GM18951 (cell line): ENCODE measurements around the gene B4GALNT3.
"Not testable (repeated sequence)": the region's sequence is repeated elsewhere in the genome, so short reads cannot be mapped to it uniquely, and the experiment has no call there.

Experiments
- POLR2A ChIP-seq: IDR thresholded peaks from 4 replicates; pipeline ENCODE4 v1.6.1; 2011; ENCODE audit warnings: mild to moderate bottlenecking; ENCODE audit not compliant: insufficient read length, insufficient read depth; ENCODE audit errors: extremely low read depth
- in situ Hi-C: fragments of 300-500 bp; cut with MboI; formaldehyde crosslinking; loops from one replicate; pipeline ENCODE4 v1.12.0; 2022; ENCODE audit warnings: low sequenced_read_pairs, mixed read lengths, inconsistent platforms; ENCODE audit not compliant: unreplicated experiment

Gene B4GALNT3

GRCh38 chr12:459430-460258 is at the start of gene B4GALNT3:
Gene B4GALNT3 (plus strand): TSS chr12:459939. CDS start chr12:460377, 438 bp downstream.
- no peak for TF ChIP-seq POLR2A
- in situ Hi-C loops = loop anchor here (5.0 kb wide), 1 partner anchor 78 kb away; no protein-coding TSS in a partner anchor

- in situ Hi-C loops = no loop called here
- no peak for TF ChIP-seq POLR2A
These were observed 44.9 kb upstream of the B4GALNT3 start for GRCh38 chr12:414859-415258.

- no peak for TF ChIP-seq POLR2A
- in situ Hi-C loops = no loop called here
These were observed 41.3 kb upstream of the B4GALNT3 start for GRCh38 chr12:418432-418831.

- in situ Hi-C loops = no loop called here
- no peak for TF ChIP-seq POLR2A
These were observed 37.2 kb upstream of the B4GALNT3 start for GRCh38 chr12:422526-422925.

GRCh38 chr12:435737-436136 is 24.0 kb upstream of the B4GALNT3 start:
- in situ Hi-C loops = not testable (repeated sequence)

- in situ Hi-C loops = no loop called here
- no peak for TF ChIP-seq POLR2A
These were observed 17.4 kb upstream of the B4GALNT3 start for GRCh38 chr12:442235-442884.

GRCh38 chr12:447141-447540 is 12.6 kb upstream of the B4GALNT3 start:
- TF ChIP-seq POLR2A = no peak
- in situ Hi-C loops = no loop called here

GRCh38 chr12:449203-449602 is 10.5 kb upstream of the B4GALNT3 start:
- no peak for TF ChIP-seq POLR2A
- in situ Hi-C loops = no loop called here

GRCh38 chr12:450438-450837 is 9.3 kb upstream of the B4GALNT3 start:
- TF ChIP-seq POLR2A = no peak
- in situ Hi-C loops = no loop called here

- in situ Hi-C loops = no loop called here
These were observed 7.0 kb upstream of the B4GALNT3 start for GRCh38 chr12:452667-453210.

GRCh38 chr12:454833-455232 is 4.9 kb upstream of the B4GALNT3 start:
- in situ Hi-C loops = loop anchor here (5.0 kb wide), 1 partner anchor 82 kb away; no protein-coding TSS in a partner anchor

More at GRCh38 chr12:452667-453210, 7.0 kb upstream of the B4GALNT3 start:
- no peak for TF ChIP-seq POLR2A

GRCh38 chr12:455821-456220 is 3.9 kb upstream of the B4GALNT3 start:
- in situ Hi-C loops = loop anchor here (5.0 kb wide), 1 partner anchor 81 kb away; no protein-coding TSS in a partner anchor
- TF ChIP-seq POLR2A = no peak

More at GRCh38 chr12:454833-455232, 4.9 kb upstream of the B4GALNT3 start:
- TF ChIP-seq POLR2A = no peak

- no peak for TF ChIP-seq POLR2A
- in situ Hi-C loops = loop anchor here (5.0 kb wide), 1 partner anchor 80 kb away; no protein-coding TSS in a partner anchor
These were observed 2.1 kb upstream of the B4GALNT3 start for GRCh38 chr12:457676-458075.

- in situ Hi-C loops = loop anchor here (5.0 kb wide), 1 partner anchor 78 kb away; no protein-coding TSS in a partner anchor
- no peak for TF ChIP-seq POLR2A
These were observed 699 bp upstream of the B4GALNT3 start for GRCh38 chr12:459050-459429.
